Suprapubic skin (tissue), 3 donors: Measurements from ENCODE around the gene ARHGAP20.

ENCODE experiments used
- POLR2A ChIP-seq, 2 donors: fragments of 450-650 bp; IDR thresholded peaks; one replicate each; pipeline ENCODE4 v1.6.1; 2017; ENCODE audit warnings: antibody characterized with exemption in 2 of 2, mild to moderate bottlenecking in 2 of 2, moderate library complexity in 2 of 2
- TF ChIP-seq, protein P1 (sequence below), 2 donors: fragments of 200-600 bp in 1 of 2; fragments of 450-650 bp in 1 of 2; sonication (generic) in 1 of 2; IDR thresholded peaks; one replicate each; pipeline ENCODE4 v1.5.1; 2016 to 2019; ENCODE audit warnings: antibody characterized with exemption in 2 of 2, mild to moderate bottlenecking in 1 of 2, moderate library complexity in 1 of 2

- TF ChIP-seq, protein P1, sequence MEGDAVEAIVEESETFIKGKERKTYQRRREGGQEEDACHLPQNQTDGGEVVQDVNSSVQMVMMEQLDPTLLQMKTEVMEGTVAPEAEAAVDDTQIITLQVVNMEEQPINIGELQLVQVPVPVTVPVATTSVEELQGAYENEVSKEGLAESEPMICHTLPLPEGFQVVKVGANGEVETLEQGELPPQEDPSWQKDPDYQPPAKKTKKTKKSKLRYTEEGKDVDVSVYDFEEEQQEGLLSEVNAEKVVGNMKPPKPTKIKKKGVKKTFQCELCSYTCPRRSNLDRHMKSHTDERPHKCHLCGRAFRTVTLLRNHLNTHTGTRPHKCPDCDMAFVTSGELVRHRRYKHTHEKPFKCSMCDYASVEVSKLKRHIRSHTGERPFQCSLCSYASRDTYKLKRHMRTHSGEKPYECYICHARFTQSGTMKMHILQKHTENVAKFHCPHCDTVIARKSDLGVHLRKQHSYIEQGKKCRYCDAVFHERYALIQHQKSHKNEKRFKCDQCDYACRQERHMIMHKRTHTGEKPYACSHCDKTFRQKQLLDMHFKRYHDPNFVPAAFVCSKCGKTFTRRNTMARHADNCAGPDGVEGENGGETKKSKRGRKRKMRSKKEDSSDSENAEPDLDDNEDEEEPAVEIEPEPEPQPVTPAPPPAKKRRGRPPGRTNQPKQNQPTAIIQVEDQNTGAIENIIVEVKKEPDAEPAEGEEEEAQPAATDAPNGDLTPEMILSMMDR (IDR thresholded peaks at IDR 0.05), result no peak
- TF ChIP-seq POLR2A (IDR thresholded peaks at IDR 0.05), result no peak
Observed at GRCh38 chr11:110584150-110584549, 128.1 kb downstream of the ARHGAP20 start.
